Adrenal gland (tissue), 5 donors: Measurements from ENCODE around the gene TOX2.

Experiments used
- CTCF ChIP-seq, 6 experiments: fragments of 450-650 bp in 4 of 6; fragments of 200-600 bp in 2 of 6; sonication (generic) in 1 of 6; IDR thresholded peaks; 1 replicate in 5 of 6; 2 replicates in 1 of 6; pipeline versions ENCODE4 v1.5.1 to v1.8.0; 2016 to 2021; ENCODE audit warnings: antibody characterized with exemption in 6 of 6, mild to moderate bottlenecking in 2 of 6, moderate library complexity in 1 of 6
- POLR2A ChIP-seq, 2 donors: fragments of 450-650 bp; IDR thresholded peaks; one replicate each; pipeline ENCODE4 v1.6.1; 2017; ENCODE audit warnings: antibody characterized with exemption in 2 of 2, mild to moderate bottlenecking in 2 of 2, moderate library complexity in 1 of 2
- donor health status: DM: no; HTN: no; CAD: no.

- TF ChIP-seq CTCF (IDR thresholded peaks at IDR 0.05): no peak
- no peak for TF ChIP-seq POLR2A (IDR thresholded peaks at IDR 0.05)
Measured at GRCh38 chr20:44074252-44075151, 159.8 kb downstream of the TOX2 start.
